GM19438 (cell line): ENCODE results near the gene PRKAG3.

Source experiments
- ATAC-seq: cut with Tn5 transposase; IDR thresholded peaks from one replicate; pipeline ENCODE4 v1.9.1; 2021; ENCODE audit warnings: low read depth; ENCODE audit not compliant: unreplicated experiment

The PRKAG3 gene

GRCh38 chr2:218816561-218817011, 15.0 kb downstream of the PRKAG3 start:
- ATAC-seq, result no peak

GRCh38 chr2:218815649-218816048, 16.0 kb downstream of the PRKAG3 start:
- ATAC-seq, result no peak

- ATAC-seq, result no peak
Observed at GRCh38 chr2:218815244-218815637, 16.4 kb downstream of the PRKAG3 start.

GRCh38 chr2:218814540-218815243, 16.9 kb downstream of the PRKAG3 start:
- no peak for ATAC-seq

- no peak for ATAC-seq
Observed at GRCh38 chr2:218813771-218814460, 17.7 kb downstream of the PRKAG3 start.

GRCh38 chr2:218812861-218813260, 18.7 kb downstream of the PRKAG3 start:
- no peak for ATAC-seq

- no peak for ATAC-seq
Observed at GRCh38 chr2:218812096-218812815, 19.3 kb downstream of the PRKAG3 start.

- no peak for ATAC-seq
Observed at GRCh38 chr2:218811382-218811781, 20.2 kb downstream of the PRKAG3 start.

GRCh38 chr2:218810256-218810655, 21.3 kb downstream of the PRKAG3 start:
- ATAC-seq, result no peak

- ATAC-seq, result no peak
Observed at GRCh38 chr2:218809515-218809914, 22.1 kb downstream of the PRKAG3 start.

GRCh38 chr2:218807626-218808025, 24.0 kb downstream of the PRKAG3 start:
- no peak for ATAC-seq

- no peak for ATAC-seq
Observed at GRCh38 chr2:218806346-218806978, 25.1 kb downstream of the PRKAG3 start.

- no peak for ATAC-seq
Observed at GRCh38 chr2:218805627-218806026, 26.0 kb downstream of the PRKAG3 start.

GRCh38 chr2:218804817-218805216, 26.8 kb downstream of the PRKAG3 start:
- no peak for ATAC-seq

- ATAC-seq, result no peak
Observed at GRCh38 chr2:218802386-218802994, 29.1 kb downstream of the PRKAG3 start.

- no peak for ATAC-seq
Observed at GRCh38 chr2:218799990-218800389, 31.6 kb downstream of the PRKAG3 start.

GRCh38 chr2:218798767-218799504, 32.7 kb downstream of the PRKAG3 start:
- ATAC-seq, result no peak

- ATAC-seq, result no peak
Observed at GRCh38 chr2:218796691-218797090, 34.9 kb downstream of the PRKAG3 start.

- no peak for ATAC-seq
Observed at GRCh38 chr2:218792433-218792832, 39.2 kb downstream of the PRKAG3 start.
